ENCODE measurements around the gene PIAS2.
"Not testable (repeated sequence)": the region's sequence is repeated elsewhere in the genome, so short reads cannot be mapped to it uniquely, and the experiment has no call there.

GRCh38 chr18:46832422-46832821 is 84.9 kb downstream of the PIAS2 start:
- TF ChIP-seq ZNF274 (IDR thresholded peaks at IDR 0.05; ENCODE audit: low read depth, low read length); YY1 (IDR thresholded peaks at IDR 0.05; ENCODE audit: insufficient read depth, insufficient read length); SUZ12 (IDR thresholded peaks at IDR 0.05; ENCODE audit: extremely low read depth, insufficient read depth, insufficient read length): not testable (repeated sequence)

Data from NT2/D1 (cell line).